DMS79 (cell line): Measurements from ENCODE around the gene ADPRS.

Experiments used
- DNase-seq: peaks from one replicate; lab custom pipeline; 2025; lab: John Stamatoyannopoulos, UW

Gene ADPRS

DNA sequence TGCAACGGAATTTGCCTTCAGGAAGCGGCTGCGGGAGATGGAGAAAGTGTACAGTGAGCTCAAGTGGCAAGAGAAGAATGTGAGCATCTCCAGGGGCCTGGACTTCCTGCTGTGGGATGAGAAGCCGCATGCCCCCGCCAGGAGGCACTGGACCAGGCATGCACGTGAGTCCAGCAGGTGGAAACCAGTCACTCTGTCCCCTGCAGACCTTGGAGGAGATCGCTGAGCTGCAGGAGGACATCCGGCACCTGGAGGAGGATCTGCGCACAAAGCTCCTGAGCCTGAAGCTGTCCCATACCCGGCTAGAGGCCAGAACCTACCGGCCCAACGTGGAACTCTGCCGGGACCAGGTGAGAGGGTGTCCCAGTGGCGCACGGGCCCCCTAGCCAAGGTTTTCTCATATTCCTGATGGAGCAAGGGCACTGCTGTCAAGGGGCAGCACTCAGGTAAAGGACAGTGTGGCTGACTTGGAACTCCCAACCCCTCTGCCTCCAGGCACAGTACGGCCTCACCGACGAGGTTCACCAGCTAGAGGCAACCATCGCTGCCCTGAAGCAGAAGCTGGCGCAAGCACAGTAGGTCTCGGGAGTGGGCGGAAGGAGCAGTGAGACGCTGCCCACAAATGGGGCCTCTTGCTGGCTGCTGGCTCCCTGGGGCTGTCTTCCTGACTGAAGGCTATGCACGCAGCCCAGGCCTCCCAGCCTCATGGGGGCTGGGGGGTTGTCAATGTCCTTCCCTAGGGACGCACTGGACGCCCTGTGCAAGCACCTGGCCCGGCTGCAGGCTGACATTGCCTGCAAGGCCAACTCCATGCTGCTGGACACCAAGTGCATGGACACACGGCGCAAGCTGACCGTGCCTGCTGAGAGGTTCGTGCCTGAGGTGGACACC lies 1.2 kb upstream of the ADPRS start:
- no peak for DNase-seq

DNA sequence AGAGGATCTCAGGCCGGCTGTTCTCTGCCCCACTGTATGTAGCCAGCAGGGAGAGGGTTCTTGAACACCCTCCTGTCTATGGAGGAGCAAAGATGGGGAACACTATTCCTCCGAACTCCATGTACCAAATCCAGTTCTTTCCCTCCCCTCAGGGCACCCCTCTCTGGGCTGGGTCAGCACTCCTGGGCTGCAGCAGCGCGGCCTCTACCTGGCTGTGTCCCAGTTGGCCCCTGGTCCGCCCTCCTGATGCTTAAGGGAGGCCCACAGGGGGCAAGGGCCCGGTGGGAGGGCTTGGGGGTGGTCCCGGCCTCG lies 471 bp upstream of the ADPRS start:
- DNase-seq = no peak

DNA sequence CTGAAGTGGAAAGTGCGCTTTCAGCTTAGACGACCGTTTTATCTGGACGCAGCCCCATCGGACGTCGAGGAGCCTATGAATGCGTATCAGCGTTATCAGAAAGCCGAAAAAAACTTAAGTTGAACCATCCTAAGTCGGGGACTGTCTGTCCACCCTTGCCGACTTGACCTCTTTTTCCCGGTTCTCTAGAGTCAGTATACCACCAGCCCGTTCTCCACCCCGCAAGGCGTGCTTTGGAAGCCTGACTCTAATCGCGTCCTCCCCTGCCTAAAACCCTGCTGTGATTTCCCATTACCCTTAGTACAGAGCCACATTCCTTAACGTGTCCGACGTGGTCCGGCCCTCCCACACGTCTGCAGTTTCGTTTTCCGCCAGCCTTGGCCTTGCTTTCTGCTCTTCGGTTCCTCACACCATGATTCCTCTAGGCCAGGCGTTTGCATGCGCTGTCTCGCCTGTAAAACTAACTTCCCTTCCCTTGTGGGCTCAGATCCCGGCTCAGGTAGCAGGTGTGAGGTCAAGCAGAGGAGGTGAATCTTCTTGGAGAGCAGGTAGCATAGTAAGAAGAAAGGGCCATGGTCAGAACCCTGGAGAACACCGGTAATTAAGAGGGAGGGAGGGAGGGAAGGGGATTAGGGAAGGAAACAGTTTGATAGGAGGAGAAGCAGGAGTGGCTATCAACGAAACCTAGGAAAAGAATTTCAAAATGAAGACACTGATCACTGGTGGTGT lies 865 bp downstream of the ADPRS start:
- DNase-seq = no peak

DNA sequence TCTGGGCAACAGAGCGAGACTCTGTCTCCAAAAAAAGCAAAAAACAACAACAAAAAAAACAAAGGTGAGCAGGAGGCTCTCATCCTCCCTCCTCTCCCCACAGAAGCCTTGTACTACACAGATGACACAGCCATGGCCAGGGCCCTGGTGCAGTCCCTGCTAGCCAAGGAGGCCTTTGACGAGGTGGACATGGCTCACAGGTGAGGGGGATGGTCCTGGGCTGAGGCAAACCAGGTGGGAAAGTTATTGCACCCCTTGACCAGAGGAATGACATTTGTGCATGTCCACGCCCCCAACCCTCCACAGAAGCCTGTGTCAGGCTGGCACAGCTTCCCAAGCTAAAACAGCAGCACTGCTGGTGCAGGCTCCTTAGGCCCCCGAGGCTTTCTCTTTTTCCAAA lies 2.4 kb downstream of the ADPRS start:
- no peak for DNase-seq

DNA sequence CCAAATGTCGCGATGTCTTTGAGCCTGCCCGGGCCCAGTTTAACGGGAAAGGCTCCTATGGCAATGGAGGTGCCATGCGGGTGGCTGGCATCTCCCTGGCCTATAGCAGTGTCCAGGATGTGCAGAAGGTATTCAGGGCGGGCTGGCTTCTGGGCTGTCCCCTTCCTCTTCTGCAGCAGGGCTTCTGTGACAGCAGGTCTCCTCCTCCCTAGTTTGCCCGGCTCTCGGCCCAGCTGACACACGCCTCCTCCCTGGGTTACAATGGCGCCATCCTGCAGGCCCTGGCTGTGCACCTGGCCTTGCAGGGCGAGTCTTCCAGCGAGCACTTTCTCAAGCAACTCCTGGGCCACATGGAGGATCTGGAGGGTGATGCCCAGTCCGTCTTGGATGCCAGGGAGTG lies 3.0 kb downstream of the ADPRS start:
- DNase-seq = no peak

DNA sequence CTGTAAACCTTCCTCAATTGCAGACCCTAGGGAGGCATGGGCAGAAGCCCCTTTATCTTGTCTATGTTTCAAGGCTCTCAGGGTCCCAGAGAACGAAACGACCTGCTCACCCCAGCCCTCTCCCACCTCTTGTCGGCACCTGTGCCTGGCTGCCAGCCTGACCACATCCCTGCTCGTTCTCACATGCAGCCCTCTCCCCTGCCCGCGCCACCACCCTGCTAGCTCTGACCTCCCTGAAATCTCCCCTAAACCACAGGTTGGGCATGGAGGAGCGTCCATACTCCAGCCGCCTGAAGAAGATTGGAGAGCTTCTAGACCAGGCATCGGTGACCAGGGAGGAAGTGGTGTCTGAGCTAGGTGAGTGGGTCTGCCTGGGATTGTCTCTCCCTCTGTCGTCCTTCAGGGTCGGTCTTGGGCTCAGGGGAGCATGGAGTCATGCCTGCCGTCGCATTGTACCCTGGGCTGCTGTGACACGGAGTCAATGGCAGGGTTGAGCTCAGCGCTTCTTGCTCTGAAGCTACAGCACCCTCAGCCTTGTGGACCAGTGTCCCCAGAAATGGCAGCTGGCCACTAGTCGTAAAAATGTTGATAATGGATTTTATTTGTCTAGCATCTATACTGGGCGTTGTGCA lies 3.6 kb downstream of the ADPRS start:
- DNase-seq = no peak

DNA sequence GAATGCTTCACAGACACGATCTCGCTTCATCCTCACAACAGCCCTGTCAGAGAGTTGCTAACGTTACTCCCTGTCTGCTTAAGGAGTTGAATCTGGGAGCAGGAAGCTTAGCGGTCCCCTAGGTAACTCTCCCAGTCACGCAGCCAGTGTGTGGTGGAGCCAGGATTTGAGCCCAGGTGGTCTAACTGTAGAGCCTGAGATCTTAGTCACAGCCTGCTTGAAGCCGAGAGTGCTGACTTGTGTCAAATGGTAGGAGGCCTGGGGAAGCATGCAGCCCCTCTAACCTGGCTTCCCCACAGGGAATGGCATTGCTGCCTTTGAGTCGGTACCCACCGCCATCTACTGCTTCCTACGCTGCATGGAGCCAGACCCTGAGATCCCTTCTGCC lies 4.1 kb downstream of the ADPRS start:
- DNase-seq = no peak

DNA sequence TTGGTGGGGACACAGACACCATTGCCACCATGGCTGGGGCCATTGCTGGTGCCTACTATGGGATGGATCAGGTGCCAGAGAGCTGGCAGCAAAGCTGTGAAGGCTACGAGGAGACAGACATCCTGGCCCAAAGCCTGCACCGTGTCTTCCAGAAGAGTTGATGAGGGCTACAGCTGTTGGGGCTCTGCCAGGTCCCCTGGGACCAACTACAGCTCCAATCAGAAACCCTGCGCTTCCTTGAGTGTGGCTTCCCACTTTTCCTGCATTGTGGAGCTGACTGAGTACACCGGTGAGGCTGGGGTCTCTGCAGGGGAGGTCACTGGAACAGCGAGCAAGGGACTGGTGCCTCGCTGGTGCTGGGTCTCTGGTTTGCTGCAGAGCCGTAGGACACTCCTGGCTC lies 4.5 kb downstream of the ADPRS start:
- no peak for DNase-seq

DNA sequence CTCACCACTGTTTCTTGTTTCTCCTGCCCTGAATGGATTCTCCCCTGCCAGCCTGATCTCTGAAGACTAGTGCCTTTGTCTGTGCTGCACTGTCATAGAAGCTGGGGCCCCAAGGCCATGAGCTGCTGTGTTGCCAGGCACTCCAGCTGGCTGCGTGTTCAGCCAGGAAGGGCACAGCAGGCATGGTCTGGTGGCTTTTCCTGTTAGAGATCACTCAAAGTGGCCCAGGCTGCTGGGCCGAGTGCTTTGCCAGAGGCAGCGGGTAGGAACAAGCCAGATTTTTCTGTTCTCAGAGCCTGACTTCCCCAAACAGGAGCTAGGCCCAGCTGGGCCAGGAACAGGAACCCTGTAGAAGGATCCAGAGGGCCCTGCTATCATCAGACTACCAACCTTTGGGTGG lies 5.2 kb downstream of the ADPRS start:
- DNase-seq = no peak

DNA sequence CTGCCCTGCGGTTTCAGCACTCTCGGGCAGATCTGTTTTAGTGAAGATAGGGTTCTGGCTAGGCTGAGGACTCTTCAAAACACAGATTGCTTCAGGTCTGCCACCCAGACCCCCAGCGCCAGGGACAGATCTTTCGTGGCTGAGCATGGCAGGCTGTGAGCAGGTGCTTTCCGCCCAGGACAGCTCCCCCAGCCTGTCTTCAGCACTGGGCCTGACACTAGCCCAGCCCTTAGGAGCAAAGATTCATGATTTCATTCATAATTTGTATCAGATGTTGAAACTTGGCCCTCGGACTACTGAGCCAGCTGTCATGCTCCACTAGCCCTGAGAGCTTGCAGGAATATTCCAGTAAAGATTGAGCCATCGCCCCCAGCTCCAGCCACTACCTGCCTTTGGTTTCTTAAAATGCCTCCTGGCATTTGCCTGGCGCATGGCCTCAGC lies 5.9 kb downstream of the ADPRS start:
- DNase-seq = no peak

DNA sequence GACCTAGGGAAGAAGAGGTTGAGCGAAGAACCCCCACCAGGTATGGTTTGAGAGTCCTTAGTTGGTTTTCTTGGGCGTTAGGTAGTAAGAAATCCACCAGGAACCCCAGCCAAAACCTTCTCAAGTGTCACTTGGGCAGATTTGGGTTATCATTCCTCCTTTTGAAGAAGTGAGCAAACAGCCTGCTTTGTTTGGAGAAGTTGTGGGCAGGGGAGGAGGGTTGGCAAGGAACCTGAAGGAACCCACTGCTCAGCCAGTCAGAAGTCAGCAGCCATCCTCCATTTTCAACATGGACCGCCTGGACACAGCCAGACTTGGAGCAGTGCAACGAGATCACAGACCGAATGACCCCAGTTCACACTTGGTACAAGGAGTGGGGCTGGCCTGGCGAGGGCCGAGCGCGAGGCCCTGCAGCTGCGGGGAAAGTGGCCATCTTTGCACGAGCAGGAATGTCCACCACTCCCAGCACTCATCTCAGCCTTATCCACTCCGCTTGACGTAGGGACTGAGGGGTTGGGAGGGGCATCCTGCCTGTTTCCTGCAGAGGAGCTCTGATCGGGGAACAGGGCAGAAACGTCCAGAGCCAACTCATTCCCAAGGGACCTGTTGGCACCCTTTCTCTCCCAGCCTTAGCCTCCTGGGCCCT lies 7.2 kb downstream of the ADPRS start:
- no peak for DNase-seq

DNA sequence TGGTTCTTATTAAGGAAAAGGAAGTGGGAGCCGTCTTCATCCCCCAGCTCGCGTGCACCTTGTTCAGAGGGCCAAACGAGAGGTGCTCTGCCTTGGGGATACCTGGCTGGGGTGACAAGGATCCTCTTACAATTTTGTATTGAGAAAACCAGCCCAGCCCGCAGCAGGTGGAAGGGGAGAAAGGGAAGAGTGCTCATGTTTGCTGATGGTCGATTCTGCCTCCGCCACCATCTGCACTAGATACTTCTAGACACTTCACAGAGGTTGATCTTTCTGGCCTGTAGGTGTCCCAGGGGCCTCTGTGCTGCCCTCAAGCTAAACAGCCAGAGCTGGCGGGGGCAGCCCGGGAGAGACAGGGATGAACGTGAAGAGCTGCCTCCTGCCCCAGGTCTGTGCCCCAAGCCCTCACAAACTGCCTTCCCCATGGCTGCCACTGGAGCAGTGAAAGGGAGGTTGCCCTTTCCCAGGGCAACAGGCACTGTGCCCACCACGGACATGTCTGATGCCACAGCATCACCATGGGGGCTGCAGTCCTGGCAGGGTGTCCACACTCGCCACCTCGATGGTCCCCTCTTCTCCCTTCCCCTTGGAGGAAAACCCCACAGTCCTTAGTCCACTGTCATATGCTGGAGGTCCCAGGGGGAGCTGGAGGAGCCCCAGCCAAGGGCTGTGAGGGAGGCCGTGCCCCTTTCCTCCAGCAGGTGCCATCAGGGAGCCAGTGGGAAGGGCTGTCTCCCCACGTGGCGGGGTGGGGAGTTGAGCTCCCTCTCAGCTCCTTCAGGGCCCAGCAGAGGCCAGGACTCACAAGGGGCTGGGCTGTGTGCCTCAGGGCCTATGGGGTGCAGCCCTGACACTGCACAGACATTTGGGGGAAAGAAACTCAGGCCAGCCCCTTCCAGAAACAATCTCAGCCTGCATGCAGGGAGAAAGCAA lies 8.1 kb downstream of the ADPRS start:
- DNase-seq = no peak

DNA sequence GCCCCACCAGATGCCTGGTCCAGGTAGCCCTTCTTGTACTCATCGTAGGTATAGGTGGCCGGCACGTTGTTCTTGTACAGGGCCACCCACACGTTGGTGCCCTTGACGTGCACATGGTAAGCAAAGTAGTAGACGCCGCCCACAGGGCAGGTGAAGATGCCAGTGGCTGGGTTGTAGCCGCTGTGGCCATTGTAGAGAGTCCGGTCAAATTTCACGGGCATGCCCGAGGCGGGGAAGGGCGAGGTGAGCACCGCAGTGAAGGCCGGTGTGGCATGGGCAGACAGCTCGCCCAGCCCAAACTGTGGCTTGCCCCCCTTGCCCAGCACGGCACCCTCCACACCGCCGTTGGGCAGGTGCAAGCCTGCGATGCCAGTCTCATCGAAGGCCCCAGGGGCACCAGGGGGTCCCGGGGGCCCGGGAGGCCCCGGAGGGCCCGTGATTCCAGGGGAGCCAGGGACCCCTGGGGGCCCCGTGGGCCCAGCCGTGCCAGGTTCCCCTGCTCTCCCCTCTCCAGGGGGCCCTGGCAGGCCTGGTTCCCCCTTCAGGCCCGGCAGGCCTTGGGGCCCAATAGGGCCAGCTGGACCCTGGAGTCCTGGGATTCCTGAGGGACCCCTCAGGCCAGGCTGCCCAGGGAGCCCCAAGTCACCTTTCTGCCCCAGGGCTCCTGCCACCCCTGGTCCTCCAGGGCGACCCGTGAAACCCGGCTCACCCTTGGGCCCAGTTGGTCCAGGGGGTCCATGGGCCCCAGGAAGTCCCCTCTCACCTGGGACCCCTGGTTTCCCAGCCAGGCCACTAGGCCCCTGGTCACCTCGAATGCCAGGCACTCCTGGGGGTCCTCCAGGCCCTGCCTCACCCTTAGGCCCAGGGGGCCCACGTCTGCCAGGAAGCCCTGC lies 9.2 kb downstream of the ADPRS start:
- DNase-seq = no peak

DNA sequence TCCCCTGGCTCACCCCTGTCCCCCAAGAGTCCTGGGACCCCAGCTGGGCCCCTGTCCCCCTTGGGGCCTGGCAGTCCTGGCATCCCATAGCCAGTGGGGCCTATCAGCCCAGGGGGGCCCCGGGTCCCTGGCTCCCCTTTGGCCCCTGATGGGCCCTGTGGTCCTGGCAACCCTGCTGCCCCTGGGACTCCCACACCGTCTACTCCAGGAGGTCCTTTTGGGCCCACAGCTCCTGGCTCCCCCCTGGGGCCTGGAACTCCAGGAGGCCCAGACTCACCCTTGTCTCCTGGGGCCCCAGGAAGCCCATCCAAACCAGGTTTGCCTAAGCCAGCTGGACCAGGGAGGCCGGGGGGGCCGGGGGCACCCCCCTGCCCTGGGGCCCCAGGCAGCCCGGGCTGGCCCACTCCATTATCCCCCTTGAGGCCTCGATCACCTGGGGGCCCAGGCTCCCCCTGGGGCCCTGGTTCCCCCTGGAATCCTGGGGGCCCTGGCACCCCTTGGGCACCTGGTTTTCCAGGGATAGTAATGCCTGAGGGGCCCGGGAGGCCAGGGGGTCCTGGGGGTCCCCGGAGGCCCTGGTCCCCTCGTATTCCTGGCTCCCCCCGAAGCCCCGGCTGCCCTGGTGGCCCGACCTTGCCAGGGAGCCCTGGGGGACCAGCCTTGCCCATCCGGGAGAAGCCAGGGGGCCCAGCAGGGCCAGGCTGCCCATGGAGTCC lies 10.1 kb downstream of the ADPRS start:
- DNase-seq = no peak

DNA sequence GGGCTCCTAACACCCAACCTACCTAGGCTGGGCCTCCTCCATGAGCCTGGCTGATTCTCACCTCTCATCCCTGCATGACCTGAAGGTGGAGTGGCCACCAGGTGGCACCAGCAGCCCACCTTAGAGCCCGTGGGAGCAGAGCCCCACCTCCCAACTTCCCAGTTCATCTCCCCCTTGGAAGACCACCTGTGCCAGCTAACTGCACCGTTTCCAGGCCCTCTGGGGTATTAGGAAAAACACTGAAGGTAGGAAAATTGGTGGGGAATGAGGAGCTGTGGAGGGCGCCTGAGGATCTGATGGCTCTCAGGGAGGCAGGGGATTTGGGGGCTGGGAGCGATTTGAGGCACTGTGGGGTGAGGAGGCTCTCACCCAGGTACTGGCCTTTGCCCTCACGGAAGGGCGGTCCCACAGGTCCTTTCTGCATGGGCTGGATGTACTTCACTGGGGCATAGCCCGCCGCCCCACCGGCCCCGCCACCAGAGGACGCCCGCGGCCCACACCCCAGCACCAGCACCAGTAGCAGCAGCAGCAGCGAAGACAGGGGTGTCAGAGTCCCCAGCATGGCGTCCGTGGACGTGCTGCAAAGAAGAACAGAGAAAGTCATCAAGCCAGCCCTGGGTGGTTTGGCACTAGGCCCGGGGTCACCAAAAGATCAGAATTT lies 11.1 kb downstream of the ADPRS start:
- peak; percentile 45 for DNase-seq

DNA sequence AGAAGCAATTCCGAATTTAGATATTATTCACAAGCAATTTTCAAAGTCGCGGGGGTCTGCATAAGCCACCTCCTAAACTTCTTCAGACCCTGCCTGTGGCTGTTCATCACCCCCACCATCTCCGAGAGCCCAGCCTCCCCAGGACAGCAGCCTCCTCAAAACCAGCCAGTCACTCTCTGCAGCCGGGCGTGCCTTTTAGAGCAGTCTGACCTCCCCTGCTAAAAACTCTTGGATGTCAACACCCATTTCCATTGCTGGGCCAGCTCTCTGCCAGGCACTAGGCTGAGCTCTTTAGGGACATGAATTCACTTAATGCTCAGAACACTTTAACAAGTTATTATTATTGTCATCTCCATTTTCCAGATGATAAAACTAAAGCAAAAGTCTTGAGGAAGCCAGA lies 11.7 kb downstream of the ADPRS start:
- no peak for DNase-seq

DNA sequence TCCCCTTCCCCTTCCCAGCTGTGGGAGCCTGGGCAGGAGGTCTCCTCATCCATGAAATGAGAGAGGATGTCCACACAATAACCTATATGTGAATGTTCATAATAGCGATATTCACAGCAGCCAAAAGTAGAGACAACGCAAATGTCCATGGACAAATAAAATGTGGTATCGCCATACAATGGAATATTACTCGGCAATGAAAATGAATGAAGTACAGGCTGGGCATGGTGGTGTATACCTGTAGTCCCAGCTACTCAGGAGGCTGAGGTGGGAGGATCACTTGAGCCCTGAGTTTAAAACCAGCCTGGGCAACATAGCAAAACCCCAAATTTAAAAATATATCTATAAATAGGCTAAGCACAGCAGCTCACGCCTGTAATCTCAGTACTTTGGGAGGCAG lies 12.9 kb downstream of the ADPRS start:
- no peak for DNase-seq

DNA sequence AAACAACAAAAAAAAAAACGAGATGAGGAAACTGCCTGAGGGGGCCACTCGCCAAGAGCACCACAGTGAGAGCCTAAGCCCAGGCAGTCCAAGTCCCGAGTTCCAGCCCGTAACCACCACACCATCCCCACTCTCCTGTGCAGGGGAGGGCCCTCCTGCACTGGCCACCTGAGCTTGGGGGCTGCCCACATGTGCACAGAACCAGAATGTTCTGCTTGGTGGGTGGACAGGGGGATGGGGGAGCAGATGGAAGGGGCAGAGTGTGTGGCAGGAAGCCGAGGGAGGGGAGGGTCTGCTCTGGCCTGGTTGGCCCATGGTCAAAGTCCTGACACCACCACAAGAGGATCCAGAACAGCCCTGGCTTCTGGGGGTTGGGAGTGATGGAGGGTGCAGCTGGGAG lies 17.6 kb downstream of the ADPRS start:
- no peak for DNase-seq

DNA sequence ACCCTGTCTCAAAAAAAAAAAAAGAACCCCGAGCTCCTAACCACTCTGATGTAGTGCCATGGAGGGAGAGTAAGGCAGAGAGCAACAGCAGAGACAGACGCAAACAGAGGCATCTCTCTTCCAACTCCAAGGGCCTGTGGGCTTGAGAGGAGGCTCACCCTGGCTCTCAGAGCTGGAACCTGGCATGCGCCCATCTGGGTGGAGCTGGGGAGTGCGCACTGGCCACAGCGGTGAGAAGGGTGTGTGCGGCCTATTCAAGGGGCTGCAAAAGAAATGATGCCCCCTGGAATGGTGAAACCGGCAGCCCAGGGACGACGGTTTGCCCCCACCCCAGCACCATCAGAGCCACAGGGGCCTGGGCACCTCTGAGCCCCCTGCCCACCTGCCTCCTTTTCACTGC lies 18.7 kb downstream of the ADPRS start:
- DNase-seq = no peak
